ENCODE results near the gene CA5A. TPM values are rescaled to one million over a fixed set of nuclear protein-coding genes. Genes with fewer than 3 reads are reported as not detected.

The CA5A gene
- total RNA-seq, 4 donors from 2014 or later, result not detected

- TF ChIP-seq CTCF (IDR thresholded peaks at IDR 0.05), result no peak
- DNase-seq (ENCODE audit: low spot score), result peak; percentile 63
- ATAC-seq (ENCODE audit: low FRiP score), result peak; percentile 49
Measured at GRCh38 chr16:87853411-87854052, 82.8 kb downstream of the CA5A start.

GRCh38 chr16:87851601-87852000 is 84.7 kb downstream of the CA5A start:
- DNase-seq (ENCODE audit: low spot score) (no peak), ATAC-seq (ENCODE audit: low FRiP score) (no peak)
- TF ChIP-seq CTCF (IDR thresholded peaks at IDR 0.05), result no peak

DNA sequence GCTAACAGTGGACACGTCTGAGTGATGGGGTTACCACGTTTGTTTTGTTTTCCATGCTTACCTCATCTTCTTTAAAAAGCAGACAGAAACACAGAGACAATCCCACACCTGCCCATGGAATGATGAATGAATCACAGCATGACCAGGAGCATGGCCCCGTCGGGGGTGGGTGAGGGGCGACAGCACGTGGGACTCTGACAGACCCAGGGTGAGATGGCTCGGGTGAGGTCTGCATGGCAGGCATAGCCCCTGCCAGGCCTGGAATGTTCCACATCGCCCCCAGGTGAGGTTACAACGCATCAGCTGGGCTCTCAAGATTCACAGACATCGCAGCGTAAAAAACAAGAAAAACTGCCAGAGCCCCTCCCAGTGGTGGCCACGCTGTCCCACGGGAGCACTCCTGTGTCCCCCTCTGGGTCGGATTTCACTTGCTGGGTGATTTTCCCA is 85.2 kb downstream of the CA5A start:
- TF ChIP-seq CTCF (IDR thresholded peaks at IDR 0.05), result no peak
- DNase-seq (ENCODE audit: low spot score) (no peak), ATAC-seq (ENCODE audit: low FRiP score) (no peak)

GRCh38 chr16:87850009-87851006 is 86.0 kb downstream of the CA5A start:
- no peak for ATAC-seq (ENCODE audit: low FRiP score)
- peak; percentile 46 for DNase-seq (ENCODE audit: low spot score)
- peak in 2 of 3 donors; percentile 35 to 78 for TF ChIP-seq CTCF (IDR thresholded peaks at IDR 0.05)

DNA sequence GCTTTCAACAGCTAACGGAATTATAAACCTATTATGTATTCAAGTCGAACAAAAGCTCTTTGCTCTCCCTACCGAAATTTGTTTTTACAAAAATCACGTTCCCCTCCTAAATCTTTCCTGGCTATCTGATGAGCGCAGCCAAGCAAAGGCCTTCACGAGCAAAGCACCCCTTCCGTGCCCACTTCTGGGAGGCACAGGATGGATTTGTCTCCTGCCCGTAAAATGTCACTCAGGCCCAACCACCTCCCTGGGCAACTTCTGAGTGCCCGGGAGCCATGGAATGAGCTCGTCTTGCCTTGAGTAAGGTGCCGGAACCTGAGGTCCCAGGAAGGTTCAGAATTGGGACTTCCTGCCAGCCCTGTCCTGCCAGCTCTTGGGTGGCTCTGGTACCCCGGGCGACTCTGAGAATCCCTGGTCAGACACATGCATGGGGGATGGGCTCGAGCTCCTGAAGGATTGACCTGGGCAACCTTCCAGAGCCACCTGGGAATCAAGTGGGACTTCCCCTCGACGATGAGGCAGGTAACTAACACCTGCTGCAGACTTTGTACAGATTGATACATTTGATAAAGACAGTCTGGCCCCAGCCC is 86.8 kb downstream of the CA5A start:
- ATAC-seq (ENCODE audit: low FRiP score) (no peak), DNase-seq (ENCODE audit: low spot score) (no peak)
- no peak for TF ChIP-seq CTCF (IDR thresholded peaks at IDR 0.05)

DNA sequence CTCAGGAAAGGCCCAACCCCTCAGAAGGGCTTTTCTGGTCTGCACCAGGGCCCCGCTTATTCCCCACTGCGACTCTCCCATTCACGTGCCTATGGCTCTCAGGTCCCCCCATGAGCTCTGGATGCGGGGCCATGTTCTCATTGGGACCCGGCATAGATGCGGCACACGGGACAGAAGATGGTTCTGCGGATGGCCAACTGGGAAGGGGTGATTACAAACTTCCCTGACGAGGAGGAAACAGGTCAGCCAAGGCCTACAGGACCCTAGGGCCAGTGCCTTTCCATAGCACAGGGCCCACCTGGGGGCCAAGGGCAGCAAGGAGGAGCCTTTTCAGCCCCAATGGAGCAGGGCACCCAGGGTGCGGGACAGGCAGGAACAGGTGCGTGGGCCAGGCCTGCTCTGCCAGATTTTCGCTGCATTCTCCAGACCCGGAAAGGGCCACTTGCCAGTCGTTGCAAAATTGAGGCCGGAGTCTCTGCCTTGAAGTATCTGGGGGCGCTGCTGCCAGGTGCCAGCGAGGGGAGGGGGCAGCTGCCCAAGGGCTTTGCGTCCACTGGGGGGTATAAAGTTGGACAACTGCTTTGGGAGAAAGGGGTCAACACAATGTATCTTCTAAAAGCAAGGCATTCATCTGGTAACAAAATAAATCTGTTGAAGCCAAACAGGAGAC is 87.5 kb downstream of the CA5A start:
- ATAC-seq (ENCODE audit: low FRiP score), result no peak
- no peak for DNase-seq (ENCODE audit: low spot score)
- TF ChIP-seq CTCF (IDR thresholded peaks at IDR 0.05), result no peak

Data from omental fat pad (tissue), 4 donors.